HepG2 (cell line): ENCODE data around the gene TEAD1. TPM values are rescaled to one million over a fixed set of nuclear protein-coding genes. Genes with fewer than 3 reads are reported as not detected.

Experiments used
- ARID3A ChIP-seq: IDR thresholded peaks from 2 replicates; pipeline ENCODE4 v1.6.1; 2012; ENCODE audit warnings: low read depth, low read length, improper control_type of control experiment
- ARNT2 ChIP-seq: sonication (generic); formaldehyde crosslinking; IDR thresholded peaks from 2 replicates; pipeline ENCODE4 v1.8.0; 2022; ENCODE audit warnings: mild to moderate bottlenecking, low read depth, missing genetic modification reagents, moderate library complexity
- ASH2L ChIP-seq: fragments of 300-600, 200-600 bp; sonication (generic); IDR thresholded peaks from 2 replicates; pipeline ENCODE4 v1.7.0; 2017; ENCODE audit warnings: low read depth, mild to moderate bottlenecking, moderate library complexity, mixed read lengths, low read length; ENCODE audit not compliant: insufficient read length
- EHMT2 ChIP-seq: fragments of 200-600 bp; sonication (generic); IDR thresholded peaks from 2 replicates; pipeline ENCODE4 v1.7.0; 2017; ENCODE audit warnings: antibody characterized with exemption, low read depth, low read length, borderline replicate concordance
- EZH2 ChIP-seq: conservative IDR thresholded peaks from 2 replicates; pipeline ENCODE4 v1.6.1; 2012; ENCODE audit warnings: mild to moderate bottlenecking, low read depth, low read length, moderate library complexity
- FOXP4 ChIP-seq: sonication (generic); formaldehyde crosslinking; IDR thresholded peaks from 2 replicates; pipeline ENCODE4 v1.4.0; 2020; ENCODE audit warnings: missing genetic modification reagents
- IKZF4 ChIP-seq: sonication (generic); formaldehyde crosslinking; IDR thresholded peaks from 2 replicates; pipeline ENCODE4 v1.5.1; 2020; ENCODE audit warnings: borderline replicate concordance, mild to moderate bottlenecking, low read depth, missing genetic modification reagents; ENCODE audit errors: not compliant biosample characterization
- NFKBIZ ChIP-seq: IDR thresholded peaks from 2 replicates; pipeline ENCODE4 v1.6.1; 2018; ENCODE audit warnings: missing genetic modification reagents, missing compliant biosample characterization
- PAXIP1 ChIP-seq: sonication (generic); formaldehyde crosslinking; conservative IDR thresholded peaks from 2 replicates; pipeline ENCODE4 v1.4.0; 2020; ENCODE audit warnings: mild to moderate bottlenecking, missing genetic modification reagents, moderate library complexity
- PRPF4 ChIP-seq: fragments of 200-400 bp; formaldehyde crosslinking; IDR thresholded peaks from 2 replicates; pipeline ENCODE4 v1.6.1; 2016; ENCODE audit warnings: low read length, low read depth; ENCODE audit not compliant: poor library complexity, severe bottlenecking
- RFXANK ChIP-seq: IDR thresholded peaks from 2 replicates; pipeline ENCODE4 v1.6.1; 2016
- TBX3 ChIP-seq: fragments of 450-650 bp; IDR thresholded peaks from 2 replicates; pipeline ENCODE4 v1.6.1; 2017; ENCODE audit warnings: antibody characterized with exemption, mild to moderate bottlenecking, inconsistent platforms, borderline replicate concordance
- TCF7L2 ChIP-seq: IDR thresholded peaks from 2 replicates; pipeline ENCODE4 v1.6.1; 2011; ENCODE audit warnings: mild to moderate bottlenecking, low read depth, low read length, moderate library complexity
- ZFX ChIP-seq: sonication (generic); formaldehyde crosslinking; IDR thresholded peaks from 2 replicates; pipeline ENCODE4 v1.4.0; 2020; ENCODE audit warnings: mild to moderate bottlenecking, low read depth, missing genetic modification reagents, moderate library complexity
- ZNF44 ChIP-seq: sonication (generic); formaldehyde crosslinking; IDR thresholded peaks from 2 replicates; pipeline ENCODE4 v1.5.1; 2020; ENCODE audit warnings: mild to moderate bottlenecking, missing genetic modification reagents
- ZNF513 ChIP-seq: sonication (generic); formaldehyde crosslinking; conservative IDR thresholded peaks from 2 replicates; pipeline ENCODE4 v1.5.0; 2020; ENCODE audit warnings: missing genetic modification reagents
- ZNF784 ChIP-seq: sonication (generic); formaldehyde crosslinking; IDR thresholded peaks from 2 replicates; pipeline ENCODE4 v1.5.1; 2020; ENCODE audit warnings: missing genetic modification reagents, mild to moderate bottlenecking, borderline replicate concordance
- ZZZ3 ChIP-seq: sonication (generic); formaldehyde crosslinking; IDR thresholded peaks from 2 replicates; pipeline ENCODE4 v1.4.0; 2020; ENCODE audit warnings: missing genetic modification reagents, mild to moderate bottlenecking, borderline replicate concordance
- polyA plus RNA-seq, 8 experiments: library from polyadenylated mRNA; depleted of rRNA in 3 of 8; stranded (reverse) in 7 of 8; unstranded in 1 of 8; fragments of >200 nt; fragmentation: Illumina TruSeq in 4 of 8; extraction: Trizol in 4 of 8; gene quantifications; 2 replicates each; pipeline versions ENCODE4 v1.2.1 to v1.2.3, GENCODE V29; 2011 to 2016; ENCODE audit warnings: low read depth in 4 of 8, missing spikeins in 1 of 8, mixed read lengths in 1 of 8; ENCODE audit not compliant: insufficient read depth in 1 of 8
- total RNA-seq, 5 experiments: library from RNA; depleted of rRNA; stranded (reverse); fragments of >200 nt; fragmentation: Illumina TruSeq; extraction: Trizol; gene quantifications; 2 replicates each; pipeline ENCODE4 v1.2.3, GENCODE V29; 2016; ENCODE audit warnings: low read depth in 1 of 5

TEAD1 gene
- total and polyA plus RNA-seq, 2 of the 13 experiments (the other 11 are each of a cell fraction or from before 2014, with no cell fraction given), result 20.1 to 30.5 TPM

- TF ChIP-seq IKZF4 (CRISPR knock-in tag) (no peak), EZH2 (no peak), PRPF4 (peak; percentile 6), TBX3 (no peak), ZNF513 (CRISPR knock-in tag) (no peak), ARNT2 (no peak), FOXP4 (CRISPR knock-in tag) (no peak), TCF7L2 (no peak), ZZZ3 (CRISPR knock-in tag) (no peak), ARID3A (no peak), ASH2L (peak; percentile 19), ZFX (CRISPR knock-in tag) (no peak), EHMT2 (0 out of 2 replicates have a peak, but pooled peaks have one; percentile 21), ZNF44 (0 out of 2 replicates have a peak, but pooled peaks have one; percentile 50), ZNF784 (CRISPR knock-in tag) (0 out of 2 replicates have a peak, but pooled peaks have one; percentile 21), PAXIP1 (peak; percentile 22; the same call in 1 of the 2 replicates), RFXANK (CRISPR knock-in tag) (0 out of 2 replicates have a peak, but pooled peaks have one; percentile 16), NFKBIZ (no peak)
Observed at GRCh38 chr11:12693094-12693478, 18.9 kb downstream of the TEAD1 start (continued).
